ENCODE results near the gene TXNDC9.
"Not testable (repeated sequence)": the region's sequence is repeated elsewhere in the genome, so short reads cannot be mapped to it uniquely, and the experiment has no call there.

The TXNDC9 gene
- 12.8 to 59.4 (median 38.2) reads per million in 9 experiments for total RNA-seq

GRCh38 chr2:99335911-99336803, at the start of gene TXNDC9:
Gene TXNDC9, minus strand, starts transcription at chr2:99336333. Its CDS starts 3,123 bp downstream, at chr2:99333210.
- H3K27me3 Mint-ChIP-seq = no peaks in the 10 kb centered on the region
- H3K4me3 Mint-ChIP-seq = no peak within 1 kb of the TSS
- ATAC-seq (replicated peaks) = peak; percentile 79
- H3K9me3 Mint-ChIP-seq = no peaks in the 10 kb centered on the region
- H3K36me3 Mint-ChIP-seq (ENCODE audit: insufficient read depth) = peaks cover 26% of the 10 kb centered on the region
- peaks cover 8 to 20% of the 10 kb centered on the region in 2 donors for H3K4me1 Mint-ChIP-seq (ENCODE audit: low read depth in 2 of 2)
- DNase-seq = peak; percentile 97 to 98 (median 97)
- H3K27ac Mint-ChIP-seq = no peak within 1 kb of the TSS

- Mint-ChIP-seq H3K27me3 (no peaks in the 10 kb centered on the region), H3K9me3 (no peaks in the 10 kb centered on the region), H3K4me3 (no peak overlapping the region), H3K4me1 (ENCODE audit: low read depth in 2 of 2) (no peaks in the 10 kb centered on the region), H3K36me3 (ENCODE audit: insufficient read depth) (peaks cover 42% of the 10 kb centered on the region), H3K27ac (no peak overlapping the region)
- ATAC-seq (replicated peaks) (no peak), DNase-seq (no peak)
Measured at GRCh38 chr2:99382143-99382542, 46.0 kb upstream of the TXNDC9 start.

GRCh38 chr2:99380376-99381010, 44.4 kb upstream of the TXNDC9 start:
- peak overlapping the region in 1 of 2 donors; percentile 33 for H3K27ac Mint-ChIP-seq
- no peaks in the 10 kb centered on the region for H3K27me3 Mint-ChIP-seq
- ATAC-seq (replicated peaks) = no peak
- DNase-seq = no peak
- H3K4me1 Mint-ChIP-seq (ENCODE audit: low read depth in 2 of 2) = no peaks in the 10 kb centered on the region
- H3K4me3 Mint-ChIP-seq = no peak overlapping the region
- H3K9me3 Mint-ChIP-seq = no peaks in the 10 kb centered on the region
- peaks cover 52% of the 10 kb centered on the region for H3K36me3 Mint-ChIP-seq (ENCODE audit: insufficient read depth)

- H3K27ac Mint-ChIP-seq = peak overlapping the region in 1 of 2 donors; percentile 26
- no peaks in the 10 kb centered on the region for H3K9me3 Mint-ChIP-seq
- DNase-seq (no peak), ATAC-seq (replicated peaks) (no peak)
- no peaks in the 10 kb centered on the region for H3K27me3 Mint-ChIP-seq
- H3K36me3 Mint-ChIP-seq (ENCODE audit: insufficient read depth) = peaks cover 62% of the 10 kb centered on the region
- H3K4me1 Mint-ChIP-seq (ENCODE audit: low read depth in 2 of 2) = no peaks in the 10 kb centered on the region
- H3K4me3 Mint-ChIP-seq = no peak overlapping the region
Measured at GRCh38 chr2:99377879-99378278, 41.7 kb upstream of the TXNDC9 start.

GRCh38 chr2:99376254-99376864, 40.2 kb upstream of the TXNDC9 start:
- Mint-ChIP-seq H3K27ac (peak overlapping the region in 1 of 2 donors; percentile 6), H3K36me3 (ENCODE audit: insufficient read depth) (peaks cover 70% of the 10 kb centered on the region)

GRCh38 chr2:99374747-99375146, 38.6 kb upstream of the TXNDC9 start:
- DNase-seq (no peak), ATAC-seq (replicated peaks) (no peak)
- Mint-ChIP-seq H3K4me1 (ENCODE audit: low read depth in 2 of 2) (no peaks in the 10 kb centered on the region), H3K27me3 (no peaks in the 10 kb centered on the region), H3K4me3 (no peak overlapping the region), H3K27ac (no peak overlapping the region), H3K9me3 (no peaks in the 10 kb centered on the region), H3K36me3 (ENCODE audit: insufficient read depth) (peaks cover 75% of the 10 kb centered on the region)

More at GRCh38 chr2:99376254-99376864, 40.2 kb upstream of the TXNDC9 start:
- Mint-ChIP-seq H3K27me3 (no peaks in the 10 kb centered on the region), H3K4me1 (ENCODE audit: low read depth in 2 of 2) (no peaks in the 10 kb centered on the region), H3K9me3 (no peaks in the 10 kb centered on the region), H3K4me3 (no peak overlapping the region)
- ATAC-seq (replicated peaks) = no peak
- no peak for DNase-seq

GRCh38 chr2:99373144-99373543, 37.0 kb upstream of the TXNDC9 start:
- DNase-seq (no peak), ATAC-seq (replicated peaks) (no peak)
- Mint-ChIP-seq H3K4me1 (ENCODE audit: low read depth in 2 of 2) (no peaks in the 10 kb centered on the region), H3K27ac (no peak overlapping the region), H3K9me3 (no peaks in the 10 kb centered on the region), H3K27me3 (no peaks in the 10 kb centered on the region), H3K4me3 (no peak overlapping the region), H3K36me3 (ENCODE audit: insufficient read depth) (peaks cover 81% of the 10 kb centered on the region)

- H3K4me3 Mint-ChIP-seq; H3K27me3 Mint-ChIP-seq; DNase-seq; H3K9me3 Mint-ChIP-seq; H3K4me1 Mint-ChIP-seq (ENCODE audit: low read depth in 2 of 2); ATAC-seq (replicated peaks); H3K27ac Mint-ChIP-seq: not testable (repeated sequence)
- H3K36me3 Mint-ChIP-seq (ENCODE audit: insufficient read depth) = peaks cover 92% of the 10 kb centered on the region
Measured at GRCh38 chr2:99368854-99369253, 32.7 kb upstream of the TXNDC9 start.

GRCh38 chr2:99365661-99366060, 29.5 kb upstream of the TXNDC9 start:
- no peaks in the 10 kb centered on the region for H3K27me3 Mint-ChIP-seq
- no peaks in the 10 kb centered on the region for H3K9me3 Mint-ChIP-seq
- no peak for ATAC-seq (replicated peaks)
- H3K4me3 Mint-ChIP-seq = no peak overlapping the region
- no peaks in the 10 kb centered on the region for H3K4me1 Mint-ChIP-seq (ENCODE audit: low read depth in 2 of 2)
- peaks cover 79% of the 10 kb centered on the region for H3K36me3 Mint-ChIP-seq (ENCODE audit: insufficient read depth)
- H3K27ac Mint-ChIP-seq = no peak overlapping the region
- no peak for DNase-seq

- peaks cover 21 to 38% of the 10 kb centered on the region in 2 donors for H3K4me1 Mint-ChIP-seq (ENCODE audit: low read depth in 2 of 2)
- H3K27me3 Mint-ChIP-seq = no peaks in the 10 kb centered on the region
- ATAC-seq (replicated peaks) (no peak), DNase-seq (no peak)
- peaks cover 16% of the 10 kb centered on the region for H3K36me3 Mint-ChIP-seq (ENCODE audit: insufficient read depth)
- H3K4me3 Mint-ChIP-seq = no peak overlapping the region
- peak overlapping the region in 1 of 2 donors; percentile 19 for H3K27ac Mint-ChIP-seq
- no peaks in the 10 kb centered on the region for H3K9me3 Mint-ChIP-seq
Measured at GRCh38 chr2:99356853-99357252, 20.7 kb upstream of the TXNDC9 start.

GRCh38 chr2:99354825-99355224, 18.7 kb upstream of the TXNDC9 start:
- ATAC-seq (replicated peaks); H3K4me3 Mint-ChIP-seq; DNase-seq; H3K36me3 Mint-ChIP-seq (ENCODE audit: insufficient read depth); H3K27me3 Mint-ChIP-seq; H3K9me3 Mint-ChIP-seq: not testable (repeated sequence)
- peaks cover 29 to 46% of the 10 kb centered on the region in 2 donors for H3K4me1 Mint-ChIP-seq (ENCODE audit: low read depth in 2 of 2)
- peak overlapping the region in 1 of 2 donors; percentile 36 for H3K27ac Mint-ChIP-seq

GRCh38 chr2:99354070-99354469, 17.9 kb upstream of the TXNDC9 start:
- ATAC-seq (replicated peaks) = no peak
- no peak overlapping the region for H3K27ac Mint-ChIP-seq
- H3K36me3 Mint-ChIP-seq (ENCODE audit: insufficient read depth) = peaks cover 7% of the 10 kb centered on the region
- no peak overlapping the region for H3K4me3 Mint-ChIP-seq
- no peak for DNase-seq
- H3K27me3 Mint-ChIP-seq = no peaks in the 10 kb centered on the region
- H3K4me1 Mint-ChIP-seq (ENCODE audit: low read depth in 2 of 2) = peaks cover 32 to 51% of the 10 kb centered on the region in 2 donors
- H3K9me3 Mint-ChIP-seq = no peaks in the 10 kb centered on the region

- Mint-ChIP-seq H3K27ac (no peak overlapping the region), H3K4me3 (peak overlapping the region; percentile 9 to 22), H3K27me3 (no peaks in the 10 kb centered on the region), H3K4me1 (ENCODE audit: low read depth in 2 of 2) (peaks cover 40 to 55% of the 10 kb centered on the region in 2 donors), H3K36me3 (ENCODE audit: insufficient read depth) (no peaks in the 10 kb centered on the region), H3K9me3 (no peaks in the 10 kb centered on the region)
- no peak for DNase-seq
- peak; percentile 26 for ATAC-seq (replicated peaks)
Measured at GRCh38 chr2:99350194-99350593, 14.1 kb upstream of the TXNDC9 start.
